Caco-2 (cell line): ENCODE measurements around the gene GULP1. TPM values are rescaled to one million over a fixed set of nuclear protein-coding genes. Genes with fewer than 3 reads are reported as not detected.

Experiments
- BruUV-seq: library from RNA; stranded (reverse); fragments of 400-500 nt; replicated peaks from 2 replicates; lab custom pipeline; 2021; lab: Mats Ljungman, UMichigan
- CTCF ChIA-PET: fragments of 300-600 bp; sonication (Branson Sonifier 250); formaldehyde crosslinking; loops from one replicate; lab custom pipeline; 2022; ENCODE audit warnings: antibody characterized with exemption; lab: Charles Lee
- POLR2A ChIA-PET: fragments of 300-600 bp; sonication (Branson Sonifier 250); formaldehyde crosslinking; loops from one replicate; lab custom pipeline; 2022; ENCODE audit warnings: antibody characterized with exemption; lab: Charles Lee
- DNase-seq, 2 experiments: peaks; one replicate each; pipeline versions ENCODE4 v3.0.0 to v3.0.0-alpha.2; 2020 to 2022
- H3K27me3 ChIP-seq: replicated peaks from 2 replicates; pipeline ENCODE4 v1.6.0; 2011; ENCODE audit warnings: low read length; ENCODE audit not compliant: control insufficient read depth, insufficient read depth
- H3K36me3 ChIP-seq: 2 replicates; pipeline ENCODE4 v1.5.1; 2011; ENCODE audit warnings: low read length; ENCODE audit not compliant: control insufficient read depth, insufficient read depth
- H3K4me1 ChIP-seq: fragments of 250-450 bp; sonication (Bioruptor Pico); 2 replicates; pipeline ENCODE4 v1.5.1; 2020; ENCODE audit warnings: mild to moderate bottlenecking
- H3K4me3 ChIP-seq: 2 replicates; pipeline ENCODE4 v1.5.1; 2011; ENCODE audit warnings: low read depth, mild to moderate bottlenecking, control low read depth, low read length
- H3K9me3 ChIP-seq: fragments of 250-450 bp; sonication (Bioruptor Pico); 2 replicates; pipeline ENCODE4 v1.5.1; 2020; ENCODE audit warnings: mild to moderate bottlenecking, moderate library complexity
- H3K27ac Mint-ChIP-seq: one replicate; pipeline ENCODE4 v1.8.0; 2022; ENCODE audit warnings: mixed read lengths; ENCODE audit not compliant: unreplicated experiment
- H3K27me3 Mint-ChIP-seq: one replicate; pipeline ENCODE4 v1.8.0; 2022; ENCODE audit warnings: mixed read lengths; ENCODE audit not compliant: insufficient read depth, unreplicated experiment
- H3K36me3 Mint-ChIP-seq: one replicate; pipeline ENCODE4 v1.8.0; 2022; ENCODE audit warnings: mild to moderate bottlenecking, mixed read lengths; ENCODE audit not compliant: insufficient read depth, unreplicated experiment
- H3K4me1 Mint-ChIP-seq: one replicate; pipeline ENCODE4 v1.8.0; 2022; ENCODE audit warnings: low read depth, mixed read lengths; ENCODE audit not compliant: unreplicated experiment
- H3K4me3 Mint-ChIP-seq: one replicate; pipeline ENCODE4 v1.8.0; 2022; ENCODE audit warnings: mild to moderate bottlenecking, moderate library complexity, mixed read lengths; ENCODE audit not compliant: unreplicated experiment
- H3K9me3 Mint-ChIP-seq: one replicate; pipeline ENCODE4 v1.8.0; 2022; ENCODE audit warnings: mixed read lengths; ENCODE audit not compliant: unreplicated experiment
- intact Hi-C: fragments of 100-400 bp; cut with micrococcal nuclease; formaldehyde crosslinking; loops from one replicate; pipeline ENCODE4 v1.10.0; 2022; ENCODE audit not compliant: unreplicated experiment
- total RNA-seq: library from RNA; stranded (reverse); gene quantifications from 2 replicates; pipeline ENCODE4 v1.2.3, GENCODE V29; 2022
- TF ChIP-seq, protein P1 (sequence below), 2 experiments: fragments of 200-600 bp in 1 of 2; IDR thresholded peaks; 1 replicate in 1 of 2; 2 replicates in 1 of 2; pipeline versions ENCODE4 v1.5.1 to v1.8.0; 2011 to 2022; ENCODE audit warnings: antibody characterized with exemption in 1 of 2, control low read depth in 1 of 2, inconsistent platforms in 1 of 2, low read depth in 1 of 2, low read length in 1 of 2, mild to moderate bottlenecking in 1 of 2, moderate library complexity in 1 of 2; ENCODE audit not compliant: insufficient read depth in 1 of 2, severe bottlenecking in 1 of 2, unreplicated experiment in 1 of 2

The GULP1 gene
- total RNA-seq, 1 experiment from 2014 or later = 32.4 TPM

- no TSS peak for BruUV-seq
- TF ChIP-seq, protein P1, sequence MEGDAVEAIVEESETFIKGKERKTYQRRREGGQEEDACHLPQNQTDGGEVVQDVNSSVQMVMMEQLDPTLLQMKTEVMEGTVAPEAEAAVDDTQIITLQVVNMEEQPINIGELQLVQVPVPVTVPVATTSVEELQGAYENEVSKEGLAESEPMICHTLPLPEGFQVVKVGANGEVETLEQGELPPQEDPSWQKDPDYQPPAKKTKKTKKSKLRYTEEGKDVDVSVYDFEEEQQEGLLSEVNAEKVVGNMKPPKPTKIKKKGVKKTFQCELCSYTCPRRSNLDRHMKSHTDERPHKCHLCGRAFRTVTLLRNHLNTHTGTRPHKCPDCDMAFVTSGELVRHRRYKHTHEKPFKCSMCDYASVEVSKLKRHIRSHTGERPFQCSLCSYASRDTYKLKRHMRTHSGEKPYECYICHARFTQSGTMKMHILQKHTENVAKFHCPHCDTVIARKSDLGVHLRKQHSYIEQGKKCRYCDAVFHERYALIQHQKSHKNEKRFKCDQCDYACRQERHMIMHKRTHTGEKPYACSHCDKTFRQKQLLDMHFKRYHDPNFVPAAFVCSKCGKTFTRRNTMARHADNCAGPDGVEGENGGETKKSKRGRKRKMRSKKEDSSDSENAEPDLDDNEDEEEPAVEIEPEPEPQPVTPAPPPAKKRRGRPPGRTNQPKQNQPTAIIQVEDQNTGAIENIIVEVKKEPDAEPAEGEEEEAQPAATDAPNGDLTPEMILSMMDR (IDR thresholded peaks at IDR 0.05; ENCODE audit: insufficient read depth in 1 of 2, low read depth in 1 of 2, low read length in 1 of 2, severe bottlenecking in 1 of 2, unreplicated experiment in 1 of 2) = no peak
- CTCF ChIA-PET = no interaction called here
Observed at GRCh38 chr2:188414411-188414810, 122.7 kb downstream of the GULP1 start.

DNA sequence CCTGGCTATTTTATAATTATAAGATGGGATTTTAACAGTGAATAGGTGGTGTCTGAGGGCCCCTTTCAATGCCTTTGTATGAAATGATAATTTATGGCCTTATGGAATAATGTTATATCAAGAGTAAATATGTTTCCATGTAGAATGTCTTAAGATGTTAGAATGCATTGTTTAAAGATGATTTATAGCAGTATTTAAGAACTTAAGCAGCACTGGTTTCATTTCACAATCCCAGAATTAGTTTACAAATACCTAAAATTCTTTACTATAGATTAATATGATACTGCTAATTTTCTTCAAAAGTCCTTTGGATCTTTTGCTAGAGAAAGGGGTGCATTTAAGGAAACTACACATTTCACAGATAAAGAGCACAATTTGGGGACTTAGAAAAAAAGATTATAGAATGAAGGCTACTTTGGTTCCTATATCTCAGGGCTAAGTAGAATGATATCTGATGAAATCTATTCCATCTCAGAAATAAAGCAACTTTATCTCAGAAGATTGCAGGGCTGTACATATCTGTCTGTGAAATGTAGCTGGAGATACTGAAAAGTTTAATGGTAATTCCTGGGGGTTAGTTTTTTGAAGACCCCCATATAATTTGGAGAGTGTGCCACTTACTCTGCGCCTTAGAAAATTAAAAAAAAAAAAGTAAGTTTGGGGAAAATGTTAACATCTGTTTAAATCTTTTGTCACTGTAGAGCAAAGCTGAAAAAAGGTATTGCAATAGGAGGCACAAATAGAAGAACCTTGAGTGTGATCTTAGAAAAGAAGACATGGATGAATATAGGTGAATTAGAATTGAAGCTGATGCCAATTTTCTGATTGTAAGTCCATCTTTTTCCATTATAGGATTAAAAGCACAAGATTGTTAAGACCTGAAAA lies 123.4 kb downstream of the GULP1 start:
- Histone ChIP-seq H3K9me3 (0 out of 2 replicates have a peak, but pooled peaks cover 3% of the 10 kb centered on the region), H3K4me1 (peaks cover 14% of the 10 kb centered on the region), H3K36me3 (no peaks in the 10 kb centered on the region), H3K4me3 (no peak overlapping the region), H3K27me3 (no peaks in the 10 kb centered on the region)
- BruUV-seq = no TSS peak
- Mint-ChIP-seq H3K4me1 (peaks cover 22% of the 10 kb centered on the region), H3K27me3 (no peaks in the 10 kb centered on the region), H3K9me3 (peaks cover 15% of the 10 kb centered on the region), H3K36me3 (no peaks in the 10 kb centered on the region), H3K27ac (no peak overlapping the region), H3K4me3 (no peak overlapping the region)
- no peak for DNase-seq
- ChIA-PET POLR2A (interaction anchor here (0.7 kb wide), 1 partner anchor 272 kb away, joined by 3 read pairs; no protein-coding TSS in a partner anchor), CTCF (no interaction called here)
- TF ChIP-seq, protein P1 (IDR thresholded peaks at IDR 0.05; ENCODE audit: insufficient read depth in 1 of 2, low read depth in 1 of 2, low read length in 1 of 2, severe bottlenecking in 1 of 2, unreplicated experiment in 1 of 2) = no peak
- intact Hi-C loops = no loop called here

More at GRCh38 chr2:188414411-188414810, 122.7 kb downstream of the GULP1 start:
- Mint-ChIP-seq H3K27me3 (no peaks in the 10 kb centered on the region), H3K4me3 (no peak overlapping the region), H3K9me3 (peaks cover 19% of the 10 kb centered on the region), H3K27ac (no peak overlapping the region), H3K4me1 (peaks cover 24% of the 10 kb centered on the region), H3K36me3 (no peaks in the 10 kb centered on the region)
- Histone ChIP-seq H3K9me3 (no peaks in the 10 kb centered on the region), H3K4me1 (peaks cover 14% of the 10 kb centered on the region), H3K27me3 (no peaks in the 10 kb centered on the region), H3K36me3 (no peaks in the 10 kb centered on the region), H3K4me3 (no peak overlapping the region)
- no peak for DNase-seq
- POLR2A ChIA-PET = no interaction called here
- intact Hi-C loops = no loop called here

DNA sequence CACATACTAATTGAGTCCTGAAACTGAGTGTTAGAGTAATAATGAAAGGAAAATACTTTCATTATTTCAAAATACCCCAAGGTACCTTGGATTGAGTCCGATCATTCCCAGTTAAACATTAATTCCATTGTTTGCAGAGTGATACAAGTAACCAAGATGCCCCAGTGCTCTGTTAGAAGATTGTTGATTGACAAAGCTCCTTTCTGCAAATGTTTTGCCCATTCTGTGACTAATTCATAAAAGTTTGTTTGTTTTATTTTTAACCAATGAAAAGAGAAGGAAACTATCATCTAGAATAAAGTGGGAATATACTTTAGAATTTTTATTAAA lies 124.0 kb downstream of the GULP1 start:
- Histone ChIP-seq H3K4me3 (no peak overlapping the region), H3K4me1 (peaks cover 14% of the 10 kb centered on the region), H3K27me3 (no peaks in the 10 kb centered on the region), H3K36me3 (no peaks in the 10 kb centered on the region), H3K9me3 (0 out of 2 replicates have a peak, but pooled peaks cover 3% of the 10 kb centered on the region)
- no peaks in the 10 kb centered on the region for H3K27me3 Mint-ChIP-seq
- H3K27ac Mint-ChIP-seq = no peak overlapping the region
- no peak for DNase-seq
- POLR2A ChIA-PET = interaction anchor here (0.7 kb wide), 1 partner anchor 272 kb away, joined by 3 read pairs; no protein-coding TSS in a partner anchor
- peaks cover 16% of the 10 kb centered on the region for H3K4me1 Mint-ChIP-seq
- TF ChIP-seq, protein P1 (IDR thresholded peaks at IDR 0.05; ENCODE audit: insufficient read depth in 1 of 2, low read depth in 1 of 2, low read length in 1 of 2, severe bottlenecking in 1 of 2, unreplicated experiment in 1 of 2) = no peak
- intact Hi-C loops = no loop called here
- BruUV-seq = no TSS peak
- no peaks in the 10 kb centered on the region for H3K36me3 Mint-ChIP-seq
- no peak overlapping the region for H3K4me3 Mint-ChIP-seq
- CTCF ChIA-PET = no interaction called here
- peaks cover 15% of the 10 kb centered on the region for H3K9me3 Mint-ChIP-seq
